ENCODE data around the gene AHCYL2. TPM values are rescaled to one million over a fixed set of nuclear protein-coding genes. Genes with fewer than 3 reads are reported as not detected.

The AHCYL2 gene
- total and polyA plus RNA-seq, 9 donors, result 8.7 to 25.8 (median 17.2) TPM

DNA sequence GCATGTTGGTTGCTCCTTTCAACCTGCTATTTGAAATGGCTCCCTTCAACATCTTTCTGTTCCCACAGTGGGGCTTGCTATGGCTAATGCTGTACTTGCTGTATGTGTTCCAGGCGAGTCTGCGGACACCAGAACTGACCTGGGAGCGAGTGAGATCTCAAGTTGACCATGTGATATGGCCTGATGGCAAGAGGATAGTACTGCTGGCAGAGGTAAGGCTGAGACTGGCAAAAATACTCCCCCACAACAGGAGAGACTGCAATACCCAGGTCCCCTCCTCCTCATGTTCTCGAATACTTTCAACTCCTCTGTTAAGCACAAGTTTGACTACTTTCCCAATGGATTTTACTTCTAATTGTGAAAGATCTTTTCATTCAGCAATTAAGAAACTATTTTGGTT lies 197.9 kb downstream of the AHCYL2 start:
- intact Hi-C loops (cut with DNase I), result no loop called here
- Histone ChIP-seq H3K27ac (no peak overlapping the region), H3K4me3 (no peak overlapping the region), H3K9me3 (no peaks in the 10 kb centered on the region), H3K36me3 (no peaks in the 10 kb centered on the region), H3K4me1 (ENCODE audit: insufficient read depth) (no peaks in the 10 kb centered on the region), H3K27me3 (no peaks in the 10 kb centered on the region)
- no peak for DNase-seq
- WGBS, 3 donors, result 92 to 98% (median 97%) methylated on average over 4 of the region's 4 CpGs
- no peak for TF ChIP-seq POLR2A (IDR thresholded peaks at IDR 0.05)
- TF ChIP-seq, protein P1, sequence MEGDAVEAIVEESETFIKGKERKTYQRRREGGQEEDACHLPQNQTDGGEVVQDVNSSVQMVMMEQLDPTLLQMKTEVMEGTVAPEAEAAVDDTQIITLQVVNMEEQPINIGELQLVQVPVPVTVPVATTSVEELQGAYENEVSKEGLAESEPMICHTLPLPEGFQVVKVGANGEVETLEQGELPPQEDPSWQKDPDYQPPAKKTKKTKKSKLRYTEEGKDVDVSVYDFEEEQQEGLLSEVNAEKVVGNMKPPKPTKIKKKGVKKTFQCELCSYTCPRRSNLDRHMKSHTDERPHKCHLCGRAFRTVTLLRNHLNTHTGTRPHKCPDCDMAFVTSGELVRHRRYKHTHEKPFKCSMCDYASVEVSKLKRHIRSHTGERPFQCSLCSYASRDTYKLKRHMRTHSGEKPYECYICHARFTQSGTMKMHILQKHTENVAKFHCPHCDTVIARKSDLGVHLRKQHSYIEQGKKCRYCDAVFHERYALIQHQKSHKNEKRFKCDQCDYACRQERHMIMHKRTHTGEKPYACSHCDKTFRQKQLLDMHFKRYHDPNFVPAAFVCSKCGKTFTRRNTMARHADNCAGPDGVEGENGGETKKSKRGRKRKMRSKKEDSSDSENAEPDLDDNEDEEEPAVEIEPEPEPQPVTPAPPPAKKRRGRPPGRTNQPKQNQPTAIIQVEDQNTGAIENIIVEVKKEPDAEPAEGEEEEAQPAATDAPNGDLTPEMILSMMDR (IDR thresholded peaks at IDR 0.05), result no peak
- no peak for TF ChIP-seq EP300 (IDR thresholded peaks at IDR 0.05)

DNA sequence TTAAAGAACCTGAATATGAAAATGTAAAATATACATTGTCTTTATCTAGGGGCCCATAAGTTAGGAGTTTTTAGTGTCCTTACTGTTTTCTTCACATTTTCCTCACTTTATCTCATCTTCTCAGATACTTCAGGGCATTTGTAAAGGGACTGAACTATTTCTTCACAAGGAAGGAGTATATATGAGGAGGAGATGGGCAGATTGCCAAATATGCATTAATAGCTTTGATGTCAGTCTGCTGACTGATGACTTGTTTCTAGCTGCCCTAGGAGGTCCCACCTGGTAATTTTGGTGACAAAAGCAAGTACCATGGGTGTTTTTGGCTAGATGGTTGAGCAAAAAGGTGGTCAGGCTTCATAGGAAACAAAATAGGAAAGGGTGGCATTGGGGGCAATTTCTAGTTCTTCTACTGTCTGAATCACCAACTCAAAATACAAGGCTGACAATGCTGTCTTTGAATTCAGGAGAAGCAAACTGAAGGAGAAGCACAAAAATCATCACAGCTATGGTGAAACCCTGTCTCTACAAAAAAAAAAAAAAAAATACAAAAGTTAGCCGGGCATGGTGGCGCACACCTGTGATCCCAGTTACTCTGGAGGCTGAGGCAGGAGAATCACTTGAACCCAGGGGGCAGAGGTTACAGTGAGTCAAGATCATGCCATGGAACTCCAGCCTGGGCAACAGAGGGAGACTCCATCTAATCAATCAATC lies 199.0 kb downstream of the AHCYL2 start:
- intact Hi-C loops (cut with DNase I), result no loop called here
- Histone ChIP-seq H3K4me3 (no peak overlapping the region), H3K9me3 (no peaks in the 10 kb centered on the region), H3K27ac (no peak overlapping the region), H3K27me3 (no peaks in the 10 kb centered on the region), H3K36me3 (no peaks in the 10 kb centered on the region), H3K4me1 (ENCODE audit: insufficient read depth) (no peaks in the 10 kb centered on the region)
- DNase-seq, result no peak
- TF ChIP-seq, protein P1 (IDR thresholded peaks at IDR 0.05), result no peak
- TF ChIP-seq EP300 (IDR thresholded peaks at IDR 0.05), result no peak
- TF ChIP-seq POLR2A (IDR thresholded peaks at IDR 0.05), result no peak
- WGBS, 3 donors, result 95 to 100% (median 97%) methylated on average over 2 of the region's 2 CpGs

DNA sequence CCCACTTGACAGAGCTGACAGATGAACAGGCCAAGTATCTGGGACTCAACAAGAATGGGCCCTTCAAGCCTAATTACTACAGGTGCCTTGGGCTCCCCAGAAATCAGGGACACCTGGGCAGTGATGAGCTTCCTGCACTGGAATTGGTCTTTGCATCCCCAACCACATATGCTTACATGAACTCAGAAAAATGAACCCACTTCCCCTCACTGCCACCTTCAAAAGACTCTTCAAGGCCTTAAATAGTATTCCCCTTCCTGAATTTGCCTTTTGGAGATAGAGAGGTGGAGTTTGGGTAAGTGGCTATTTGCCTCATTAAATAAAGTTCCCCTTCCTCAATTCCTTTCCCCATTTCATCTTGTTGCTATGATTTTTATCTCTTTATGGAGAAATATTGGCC lies 201.7 kb downstream of the AHCYL2 start:
- TF ChIP-seq, protein P1 (IDR thresholded peaks at IDR 0.05), result no peak
- TF ChIP-seq EP300 (IDR thresholded peaks at IDR 0.05) (no peak), POLR2A (IDR thresholded peaks at IDR 0.05) (no peak)
- H3K36me3 ChIP-seq, result no peaks in the 10 kb centered on the region
- intact Hi-C loops (cut with DNase I), result no loop called here
- no peak overlapping the region for H3K27ac ChIP-seq
- H3K27me3 ChIP-seq, result no peaks in the 10 kb centered on the region
- H3K4me1 ChIP-seq (ENCODE audit: insufficient read depth), result no peaks in the 10 kb centered on the region
- no peaks in the 10 kb centered on the region for H3K9me3 ChIP-seq
- H3K4me3 ChIP-seq, result no peak overlapping the region
- no peak for DNase-seq

DNA sequence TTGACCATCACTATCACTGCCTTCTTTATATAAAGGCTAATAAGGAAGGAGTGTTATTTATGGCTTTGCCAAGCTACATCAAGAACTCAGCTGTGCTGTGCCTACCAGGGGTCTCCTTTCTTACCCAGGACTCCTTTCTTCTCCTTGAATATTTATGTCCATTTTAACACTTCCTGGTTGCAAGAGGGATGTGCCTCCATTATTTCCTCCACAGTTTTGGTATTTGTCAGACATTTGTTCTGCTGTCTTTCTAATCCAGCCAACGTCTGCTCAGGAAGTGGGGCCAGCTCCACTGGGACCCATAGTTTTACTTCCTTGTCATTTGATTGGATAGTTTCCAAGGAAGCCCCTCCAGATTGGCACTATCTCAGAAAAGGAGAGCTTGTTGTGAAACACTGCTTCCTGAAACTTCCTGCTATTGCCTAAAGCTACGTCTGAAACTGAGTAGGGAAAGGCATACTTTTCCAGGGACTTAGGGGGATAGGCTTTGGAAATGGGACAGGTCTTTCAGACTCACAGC lies 202.8 kb downstream of the AHCYL2 start:
- no peak for TF ChIP-seq POLR2A (IDR thresholded peaks at IDR 0.05)
- no peak for TF ChIP-seq EP300 (IDR thresholded peaks at IDR 0.05)
- TF ChIP-seq, protein P1 (IDR thresholded peaks at IDR 0.05), result no peak
- no peaks in the 10 kb centered on the region for H3K9me3 ChIP-seq
- H3K4me3 ChIP-seq, result no peak overlapping the region
- no peaks in the 10 kb centered on the region for H3K27me3 ChIP-seq
- WGBS, 3 donors, result 42 to 45% (median 43%) methylated on average over 2 of the region's 2 CpGs
- intact Hi-C loops (cut with DNase I), result no loop called here
- no peaks in the 10 kb centered on the region for H3K4me1 ChIP-seq (ENCODE audit: insufficient read depth)
- no peak for DNase-seq
- no peak overlapping the region for H3K27ac ChIP-seq
- no peaks in the 10 kb centered on the region for H3K36me3 ChIP-seq

Measured in ovary (tissue), 9 donors.